DOHH2 (cell line): ENCODE data around the gene FAM107B.

ENCODE experiments used
- H3F3A ChIP-seq: fragments of 200-600 bp; sonication (generic), shearing (Covaris generic); 2 replicates; pipeline ENCODE4 v1.6.0; 2016; ENCODE audit warnings: antibody characterized with exemption, mild to moderate bottlenecking; ENCODE audit not compliant: control insufficient read depth, insufficient read depth
- H3K27ac ChIP-seq: fragments of 200-600 bp; sonication (generic); 2 replicates; pipeline ENCODE4 v1.5.1; 2014; ENCODE audit warnings: low read depth, mild to moderate bottlenecking, low read length, moderate library complexity
- H3K27me3 ChIP-seq: fragments of 200-600 bp; sonication (generic); 2 replicates; pipeline ENCODE4 v1.6.1; 2014; ENCODE audit warnings: mild to moderate bottlenecking, low read length, mixed read lengths; ENCODE audit not compliant: control insufficient read depth
- H3K36me3 ChIP-seq: fragments of 200-600 bp; sonication (generic); 2 replicates; pipeline ENCODE4 v1.6.1; 2014; ENCODE audit warnings: mild to moderate bottlenecking, low read length, moderate library complexity, mixed read lengths; ENCODE audit not compliant: control insufficient read depth
- H3K4me1 ChIP-seq: fragments of 200-600 bp; sonication (generic); 2 replicates; pipeline ENCODE4 v1.6.1; 2014; ENCODE audit warnings: mild to moderate bottlenecking, low read length, mixed read lengths; ENCODE audit not compliant: control insufficient read depth
- H3K4me2 ChIP-seq: fragments of 200-600 bp; sonication (generic); 2 replicates; pipeline ENCODE4 v1.6.0; 2014; ENCODE audit warnings: mild to moderate bottlenecking, low read length, moderate library complexity
- H3K4me3 ChIP-seq: fragments of 200-600 bp; sonication (generic); 2 replicates; pipeline ENCODE4 v1.5.1; 2014; ENCODE audit warnings: mild to moderate bottlenecking, low read length, mixed read lengths
- H3K79me2 ChIP-seq: fragments of 200-600 bp; sonication (generic); 2 replicates; pipeline ENCODE4 v1.6.1; 2014; ENCODE audit warnings: mild to moderate bottlenecking, low read length, mixed read lengths; ENCODE audit not compliant: control insufficient read depth
- H3K9me2 ChIP-seq: fragments of 200-600 bp; sonication (generic); replicated peaks from 2 replicates; pipeline ENCODE4 v1.6.1; 2014; ENCODE audit warnings: mild to moderate bottlenecking, low read length, mixed read lengths; ENCODE audit not compliant: control insufficient read depth
- H3K9me3 ChIP-seq: fragments of 200-600 bp; sonication (generic); 2 replicates; pipeline ENCODE4 v1.6.1; 2014; ENCODE audit warnings: antibody characterized with exemption, low read length, mixed read lengths; ENCODE audit not compliant: control insufficient read depth, insufficient read depth
- H4K20me1 ChIP-seq: fragments of 200-600 bp; sonication (generic); 2 replicates; pipeline ENCODE4 v1.6.0; 2014; ENCODE audit warnings: low read depth, mild to moderate bottlenecking, antibody characterized with exemption, low read length, moderate library complexity; ENCODE audit not compliant: control insufficient read depth, insufficient read depth
- CTCF ChIP-seq: fragments of 200-600 bp; sonication (generic); IDR thresholded peaks from one replicate; pipeline ENCODE4 v1.5.1; 2014; ENCODE audit warnings: antibody characterized with exemption, mild to moderate bottlenecking, low read depth, low read length; ENCODE audit not compliant: poor library complexity, severe bottlenecking
- EZH2phosphoT487 ChIP-seq: fragments of 200-600 bp; sonication (generic); IDR thresholded peaks from 2 replicates; pipeline ENCODE4 v1.6.1; 2017; ENCODE audit warnings: borderline replicate concordance, mild to moderate bottlenecking, antibody characterized with exemption, low read length, moderate library complexity, mixed read lengths

Gene FAM107B

DNA sequence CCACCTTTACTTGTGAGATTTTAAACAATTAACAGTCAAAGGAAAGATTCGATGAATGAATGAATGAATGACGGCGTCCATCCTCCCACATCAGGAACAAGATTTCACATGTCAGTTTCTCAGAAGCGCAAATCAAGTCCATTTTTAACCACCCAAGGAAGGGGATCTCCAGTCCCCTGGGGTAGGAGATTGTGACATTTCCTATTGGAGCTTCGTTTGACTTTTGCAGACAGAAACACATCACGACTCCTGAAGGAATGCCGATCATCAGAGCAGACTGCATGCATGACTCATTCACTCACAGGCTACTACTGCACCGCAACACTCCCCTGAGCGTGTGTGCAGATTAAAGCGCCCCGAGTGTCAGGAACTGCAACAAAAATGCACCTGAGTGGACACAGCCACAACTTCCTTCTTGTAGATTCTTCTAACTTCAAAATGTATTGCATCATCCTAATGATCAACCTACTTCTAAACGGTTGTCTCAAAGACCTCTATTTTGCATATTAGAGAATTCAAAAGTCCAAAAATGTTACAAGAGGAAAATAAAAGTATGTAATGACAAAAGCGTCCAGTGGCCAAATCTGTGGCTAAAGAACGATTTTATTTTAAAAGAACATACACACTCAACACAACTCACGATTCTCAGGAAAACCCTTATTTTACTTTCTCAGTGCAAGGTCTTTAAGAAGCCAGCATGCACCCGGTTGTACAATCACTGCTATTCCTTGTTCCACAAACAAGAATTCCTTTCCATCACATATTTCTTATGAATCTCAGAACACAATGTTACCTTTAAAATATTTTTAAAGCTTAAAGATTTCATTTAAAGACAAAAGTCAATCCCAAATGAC is 172.6 kb downstream of the FAM107B start:
- H3K4me2 ChIP-seq = peak overlapping the region; percentile 97
- H3K9me2 ChIP-seq = no peaks in the 10 kb centered on the region
- H3K9me3 ChIP-seq = no peaks in the 10 kb centered on the region
- H3K27me3 ChIP-seq = 0 out of 2 replicates have a peak, but pooled peaks cover 3% of the 10 kb centered on the region
- H3K79me2 ChIP-seq = peaks cover 81% of the 10 kb centered on the region
- no peak for TF ChIP-seq EZH2phosphoT487
- peak; percentile 7 for TF ChIP-seq CTCF
- H3K36me3 ChIP-seq = peaks cover 65% of the 10 kb centered on the region
- peak overlapping the region; percentile 87 for H3K27ac ChIP-seq
- H3K4me3 ChIP-seq = peak overlapping the region; percentile 100
- peaks cover 54% of the 10 kb centered on the region for H4K20me1 ChIP-seq
- H3F3A ChIP-seq = peaks cover 36% of the 10 kb centered on the region
- peaks cover 77% of the 10 kb centered on the region for H3K4me1 ChIP-seq

GRCh38 chr10:14601326-14601725 is 173.4 kb downstream of the FAM107B start:
- Histone ChIP-seq H3K9me3 (no peaks in the 10 kb centered on the region), H4K20me1 (peaks cover 62% of the 10 kb centered on the region), H3K4me3 (peak overlapping the region; percentile 100), H3K79me2 (peaks cover 89% of the 10 kb centered on the region), H3F3A (peaks cover 41% of the 10 kb centered on the region), H3K4me2 (peak overlapping the region; percentile 97), H3K27me3 (0 out of 2 replicates have a peak, but pooled peaks cover 3% of the 10 kb centered on the region), H3K4me1 (peaks cover 77% of the 10 kb centered on the region), H3K9me2 (no peaks in the 10 kb centered on the region), H3K36me3 (peaks cover 73% of the 10 kb centered on the region), H3K27ac (peak overlapping the region; percentile 87)
- TF ChIP-seq EZH2phosphoT487 = no peak
- TF ChIP-seq CTCF = no peak

GRCh38 chr10:14600065-14600464 is 174.6 kb downstream of the FAM107B start:
- Histone ChIP-seq H4K20me1 (peaks cover 72% of the 10 kb centered on the region), H3K4me2 (peak overlapping the region; percentile 34), H3K9me3 (no peaks in the 10 kb centered on the region), H3K79me2 (peaks cover 94% of the 10 kb centered on the region), H3K4me1 (peaks cover 77% of the 10 kb centered on the region), H3K4me3 (peak overlapping the region; percentile 12; the same call in 1 of the 2 replicates), H3F3A (peaks cover 46% of the 10 kb centered on the region), H3K36me3 (peaks cover 86% of the 10 kb centered on the region), H3K27me3 (0 out of 2 replicates have a peak, but pooled peaks cover 3% of the 10 kb centered on the region), H3K27ac (no peak overlapping the region), H3K9me2 (no peaks in the 10 kb centered on the region)
- TF ChIP-seq CTCF = no peak
- TF ChIP-seq EZH2phosphoT487 = no peak
